Stimulated activated CD4-positive, alpha-beta T cell treated with anti-CD3 and anti-CD28 coated beads, Interleukin-12 subunit alpha, Interleukin-12 subunit beta, amount 100 ng/mL, for 4 hours (primary cell): ENCODE results near the gene SLC7A7.
"Not testable (repeated sequence)": the region's sequence is repeated elsewhere in the genome, so short reads cannot be mapped to it uniquely, and the experiment has no call there.

ENCODE experiments used
- DNase-seq: peaks from one replicate; pipeline ENCODE4 v3.0.0-alpha.2; 2020

The SLC7A7 gene

DNA sequence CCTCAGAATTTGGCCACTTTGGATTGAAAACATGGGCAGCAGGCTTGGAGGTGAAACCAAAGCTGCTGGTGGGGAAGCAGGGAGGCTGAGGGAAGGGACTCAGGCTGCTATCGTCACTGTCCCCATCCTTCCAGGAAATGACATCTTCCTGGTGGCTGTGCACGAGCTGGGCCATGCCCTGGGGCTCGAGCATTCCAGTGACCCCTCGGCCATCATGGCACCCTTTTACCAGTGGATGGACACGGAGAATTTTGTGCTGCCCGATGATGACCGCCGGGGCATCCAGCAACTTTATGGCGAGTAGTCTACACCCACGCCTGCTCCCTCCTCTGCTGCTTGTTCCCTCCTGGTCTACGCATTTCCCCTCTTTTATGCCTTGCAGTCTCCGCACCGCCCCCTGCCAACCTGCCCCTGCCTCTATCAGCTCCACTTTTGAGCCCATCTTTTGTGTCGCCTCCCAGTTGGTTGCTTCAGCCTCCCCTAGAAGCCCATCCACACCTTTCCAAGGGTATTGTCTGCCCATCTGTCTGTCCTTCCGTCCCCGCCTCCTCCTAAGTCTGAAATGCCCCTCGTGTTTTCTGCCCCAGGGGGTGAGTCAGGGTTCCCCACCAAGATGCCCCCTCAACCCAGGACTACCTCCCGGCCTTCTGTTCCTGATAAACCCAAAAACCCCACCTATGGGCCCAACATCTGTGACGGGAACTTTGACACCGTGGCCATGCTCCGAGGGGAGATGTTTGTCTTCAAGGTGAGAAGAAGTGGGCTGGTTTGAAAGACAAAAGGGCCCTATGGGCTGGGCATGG is 28.1 kb upstream of the SLC7A7 start:
- no peak for DNase-seq

DNA sequence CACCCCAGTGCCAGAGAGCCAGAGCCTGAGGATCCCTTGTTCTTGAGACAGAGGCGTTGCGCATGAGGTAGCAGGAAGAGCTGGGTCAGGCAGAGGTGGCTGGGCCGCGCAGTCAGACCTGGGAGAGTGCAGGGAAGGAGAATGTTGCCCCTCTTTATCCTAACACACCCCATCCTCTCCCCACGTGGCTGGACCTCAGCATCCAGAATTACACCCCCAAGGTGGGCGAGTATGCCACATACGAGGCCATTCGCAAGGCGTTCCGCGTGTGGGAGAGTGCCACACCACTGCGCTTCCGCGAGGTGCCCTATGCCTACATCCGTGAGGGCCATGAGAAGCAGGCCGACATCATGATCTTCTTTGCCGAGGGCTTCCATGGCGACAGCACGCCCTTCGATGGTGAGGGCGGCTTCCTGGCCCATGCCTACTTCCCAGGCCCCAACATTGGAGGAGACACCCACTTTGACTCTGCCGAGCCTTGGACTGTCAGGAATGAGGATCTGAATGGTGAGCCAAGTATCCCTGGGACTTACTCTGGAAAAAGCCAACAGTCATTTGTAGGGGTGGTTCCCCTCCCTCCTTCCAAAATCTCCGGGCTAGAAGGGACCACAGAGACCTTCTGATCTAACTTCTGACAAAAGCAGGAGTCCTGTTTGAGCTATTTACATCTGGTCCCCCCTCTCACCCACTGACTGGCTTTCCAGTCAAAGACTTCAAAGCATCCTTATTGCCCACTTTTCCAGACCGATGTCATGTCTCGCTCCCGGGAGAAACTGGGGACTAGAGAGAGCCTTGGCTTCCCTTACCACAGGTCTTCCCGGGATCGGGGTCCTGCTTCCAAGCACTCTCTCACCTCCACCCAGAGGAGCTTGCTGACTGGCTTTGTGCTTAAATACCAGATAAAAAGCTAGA is 27.2 kb upstream of the SLC7A7 start:
- DNase-seq, result no peak

DNA sequence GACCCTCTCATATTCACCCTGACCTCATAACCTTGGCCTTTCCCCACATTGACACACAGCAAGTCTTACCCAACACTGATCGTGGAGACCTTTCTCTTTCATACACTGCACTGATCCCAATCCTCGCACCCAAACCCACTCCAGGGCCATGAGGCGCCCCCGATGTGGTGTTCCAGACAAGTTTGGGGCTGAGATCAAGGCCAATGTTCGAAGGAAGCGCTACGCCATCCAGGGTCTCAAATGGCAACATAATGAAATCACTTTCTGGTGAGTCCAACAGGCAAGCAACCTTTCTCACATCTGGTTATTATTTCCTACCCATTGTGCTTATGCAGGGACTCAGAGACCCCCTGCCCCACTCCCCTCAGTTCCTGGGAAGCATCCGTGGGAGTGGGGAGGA is 26.5 kb upstream of the SLC7A7 start:
- DNase-seq, result no peak

DNA sequence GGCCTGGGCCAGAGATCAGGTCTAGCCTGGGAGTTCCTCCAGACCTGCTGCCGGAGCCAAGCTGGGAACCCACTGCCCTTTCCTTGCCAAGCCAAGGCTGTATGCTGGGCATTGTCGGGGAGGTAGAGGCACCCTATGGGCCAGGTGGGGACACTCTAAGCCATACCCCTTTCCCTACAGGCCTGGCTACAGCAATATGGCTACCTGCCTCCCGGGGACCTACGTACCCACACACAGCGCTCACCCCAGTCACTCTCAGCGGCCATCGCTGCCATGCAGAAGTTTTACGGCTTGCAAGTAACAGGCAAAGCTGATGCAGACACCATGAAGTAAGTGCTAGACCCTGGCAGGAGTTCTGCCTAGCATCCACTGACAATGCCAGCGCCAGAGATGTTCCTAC is 26.1 kb upstream of the SLC7A7 start:
- no peak for DNase-seq

DNA sequence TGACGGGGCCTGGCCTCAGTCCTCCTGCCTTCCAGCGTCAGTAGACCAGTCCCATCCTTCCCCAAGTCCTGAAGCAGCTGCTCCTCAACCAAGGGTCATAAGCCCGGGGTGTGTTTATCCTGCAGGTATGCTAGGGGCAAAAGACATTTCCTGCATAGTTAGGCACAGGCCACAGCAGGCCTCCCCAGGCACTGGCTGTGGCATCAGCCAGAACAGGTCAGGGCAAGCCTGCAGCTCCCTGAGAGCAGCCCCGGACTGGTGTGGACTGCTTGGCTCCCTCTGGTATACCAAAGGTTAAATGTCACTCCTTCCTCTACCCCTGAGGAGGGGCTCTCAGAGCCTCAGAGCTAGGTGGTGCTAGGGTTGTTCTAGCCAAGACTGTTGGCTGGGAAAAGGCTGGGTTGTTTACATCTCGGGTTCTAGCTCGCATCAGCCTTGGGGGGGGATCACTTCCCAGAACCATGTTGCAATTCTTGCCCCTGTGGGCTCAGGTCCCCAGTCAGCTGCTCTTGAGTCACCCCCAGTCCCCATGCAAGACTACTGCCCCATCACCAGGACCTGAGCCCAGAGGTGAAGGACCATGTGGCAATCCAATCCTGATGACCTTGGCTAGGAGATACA is 24.0 kb upstream of the SLC7A7 start:
- no peak for DNase-seq

DNA sequence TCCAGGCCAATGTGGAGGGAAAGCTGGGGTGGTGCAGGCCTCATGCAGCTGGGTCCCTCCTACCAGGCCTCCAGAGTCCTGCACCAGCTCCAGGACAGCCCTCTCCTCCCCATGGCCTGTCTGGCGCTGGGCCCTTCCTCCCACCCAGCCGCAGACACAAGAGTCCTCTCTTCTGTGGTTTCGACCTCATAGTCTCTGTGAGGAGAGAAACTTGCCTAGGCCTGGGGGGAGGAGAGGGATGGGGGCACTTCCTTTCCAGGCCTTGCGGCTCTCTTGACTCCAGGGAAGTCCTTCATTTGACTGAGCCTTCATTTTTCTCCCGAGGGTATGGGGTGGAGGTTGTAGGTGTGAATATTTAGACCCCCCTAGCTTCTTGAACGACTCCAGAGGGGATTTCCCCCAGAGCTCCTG is 23.4 kb upstream of the SLC7A7 start:
- no peak for DNase-seq

DNA sequence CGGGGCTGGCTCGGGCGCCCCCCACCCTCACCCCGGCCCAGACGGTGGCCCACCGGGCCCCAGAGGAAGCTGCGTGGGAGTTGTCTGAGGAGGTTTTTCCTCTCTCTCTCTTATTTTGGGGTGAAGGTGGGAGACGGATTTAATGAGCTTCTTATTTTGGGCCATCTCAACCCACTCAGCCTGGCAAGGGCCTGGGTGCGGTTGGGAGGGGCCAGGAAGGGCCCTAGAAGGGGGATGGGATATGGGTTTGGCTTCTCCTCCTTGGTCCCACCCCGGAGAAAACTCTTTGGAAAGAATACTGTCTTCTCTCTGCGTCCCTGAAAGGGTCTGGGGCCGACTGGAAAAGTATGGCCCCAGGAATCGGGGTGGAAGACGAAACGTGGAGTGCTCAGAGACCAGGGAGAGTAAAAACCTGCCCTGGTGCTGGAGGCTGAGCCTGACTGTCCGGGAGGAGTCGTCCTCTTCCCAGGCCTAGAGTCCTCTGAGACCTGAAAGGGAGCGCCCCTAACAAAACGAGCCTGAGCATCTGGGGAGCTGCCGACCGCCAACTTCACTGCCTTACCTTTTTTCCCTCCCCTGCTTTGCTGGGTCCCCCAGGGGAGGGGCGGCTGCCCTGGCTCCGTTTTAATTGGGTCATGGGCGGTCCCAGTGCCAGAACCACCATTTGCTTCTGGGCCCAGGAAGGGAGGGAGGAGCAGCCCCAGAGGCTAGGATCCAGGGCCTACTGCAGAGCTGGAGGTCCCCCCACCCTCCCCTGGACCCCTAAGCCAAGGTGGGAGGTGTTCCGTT is 22.7 kb upstream of the SLC7A7 start:
- no peak for DNase-seq

DNA sequence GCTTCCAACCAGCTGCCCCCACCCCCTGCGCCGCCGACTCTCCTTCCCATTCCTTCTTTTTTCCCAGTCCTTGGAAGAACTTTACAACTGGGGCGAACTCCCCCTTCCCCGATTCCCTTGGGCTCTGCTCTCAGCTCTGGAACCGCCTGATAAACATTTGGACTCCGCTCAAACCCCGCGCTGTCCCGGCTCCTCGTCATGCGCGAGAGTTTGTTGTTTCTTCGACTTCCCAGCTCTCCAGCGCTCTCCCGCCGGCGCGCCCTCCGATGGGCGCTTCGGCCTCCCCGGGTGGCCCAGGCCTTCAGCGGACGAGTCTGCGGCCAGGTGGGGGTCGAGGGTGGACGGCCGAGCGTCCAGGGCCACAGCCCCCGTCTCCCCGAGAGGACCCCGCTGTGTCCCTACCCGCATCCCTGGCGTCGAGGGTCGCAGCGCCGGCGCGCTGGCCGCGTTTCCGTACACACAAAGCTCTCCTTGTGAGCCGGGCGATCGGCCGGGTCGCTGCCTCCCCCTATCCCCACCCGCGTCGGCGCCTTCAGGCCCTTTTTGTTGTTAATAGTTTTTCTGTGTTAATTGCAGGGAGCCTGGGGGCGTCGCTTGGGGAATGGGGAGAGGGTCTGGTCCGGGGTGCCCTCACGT is 22.0 kb upstream of the SLC7A7 start:
- DNase-seq, result no peak

DNA sequence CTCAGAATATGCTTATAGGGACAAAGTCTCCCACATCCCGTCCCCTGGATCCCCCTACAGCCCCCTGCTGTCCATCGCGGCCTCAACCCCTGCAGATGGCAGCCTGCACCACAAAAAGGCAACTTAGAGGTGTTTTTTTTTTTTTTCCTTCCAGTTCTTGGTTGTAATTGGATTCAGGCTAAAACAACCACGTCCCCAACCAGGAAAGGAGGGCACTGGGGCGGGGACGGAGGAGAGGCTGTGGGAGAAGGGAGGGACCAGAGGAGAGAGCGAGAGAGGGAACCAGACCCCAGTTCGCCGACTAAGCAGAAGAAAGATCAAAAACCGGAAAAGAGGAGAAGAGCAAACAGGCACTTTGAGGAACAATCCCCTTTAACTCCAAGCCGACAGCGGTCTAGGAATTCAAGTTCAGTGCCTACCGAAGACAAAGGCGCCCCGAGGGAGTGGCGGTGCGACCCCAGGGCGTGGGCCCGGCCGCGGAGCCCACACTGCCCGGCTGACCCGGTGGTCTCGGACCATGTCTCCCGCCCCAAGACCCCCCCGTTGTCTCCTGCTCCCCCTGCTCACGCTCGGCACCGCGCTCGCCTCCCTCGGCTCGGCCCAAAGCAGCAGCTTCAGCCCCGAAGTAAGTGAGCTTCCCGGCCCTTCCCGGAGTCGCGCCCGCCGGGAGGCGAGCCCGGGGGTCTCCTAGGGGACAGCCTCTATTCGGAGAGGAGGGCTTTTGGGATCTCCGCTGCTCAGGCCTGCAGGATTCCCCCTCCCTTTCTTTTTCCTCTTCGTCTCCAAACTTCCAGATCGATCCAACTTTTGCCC is 21.3 kb upstream of the SLC7A7 start, which contains the start of gene MMP14:
MMP14 (plus strand) TSS at position 285 of the 813 bp plus-strand sequence; CDS start at position 518, 233 bp downstream.
- no peak for DNase-seq

DNA sequence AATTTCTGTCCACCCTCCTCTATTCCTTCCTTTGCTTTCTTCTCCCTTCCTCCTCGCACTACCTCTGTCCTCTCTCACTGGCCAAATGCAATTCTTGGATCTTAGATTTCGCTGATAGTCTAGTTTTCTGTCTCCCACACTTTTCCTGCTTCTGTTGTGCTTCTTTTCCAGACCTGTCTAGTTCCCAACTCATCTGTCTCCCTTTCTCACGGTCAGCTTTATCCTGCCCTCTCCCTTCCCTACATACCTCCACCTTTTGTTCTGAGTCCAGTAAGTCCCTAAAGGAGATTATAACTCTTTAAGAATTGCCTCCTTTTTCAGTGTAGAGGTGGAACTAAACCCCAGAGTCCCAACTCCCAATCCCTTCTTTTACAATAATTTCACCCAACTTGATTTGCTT is 20.3 kb upstream of the SLC7A7 start:
- DNase-seq, result no peak

DNA sequence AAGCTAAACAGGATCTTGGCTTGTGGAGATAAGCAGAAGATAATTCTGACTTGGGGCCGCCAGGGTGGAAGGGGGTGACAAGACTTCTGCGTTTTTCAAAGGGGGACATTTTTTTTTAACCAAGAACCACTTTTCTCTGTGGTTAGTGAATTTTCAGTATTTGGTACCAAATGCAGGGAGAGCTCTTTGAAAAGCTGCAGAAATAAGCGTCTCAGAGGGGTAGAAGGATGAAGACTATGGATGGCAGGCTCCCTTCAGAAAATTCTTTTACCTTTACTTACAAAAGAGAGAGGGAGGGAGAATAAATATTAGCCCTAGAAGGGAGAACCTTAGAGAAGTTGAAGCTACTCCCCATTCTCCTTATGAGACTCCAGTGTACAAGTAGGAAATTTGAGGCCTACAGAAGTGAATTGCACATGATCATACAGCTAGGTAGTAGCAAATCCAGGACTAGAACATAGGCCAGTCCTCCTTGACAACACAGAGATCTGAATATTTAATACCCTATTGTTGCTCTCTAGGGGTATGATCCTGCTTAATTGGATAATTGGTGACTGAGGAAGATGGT is 15.3 kb upstream of the SLC7A7 start:
- no peak for DNase-seq

DNA sequence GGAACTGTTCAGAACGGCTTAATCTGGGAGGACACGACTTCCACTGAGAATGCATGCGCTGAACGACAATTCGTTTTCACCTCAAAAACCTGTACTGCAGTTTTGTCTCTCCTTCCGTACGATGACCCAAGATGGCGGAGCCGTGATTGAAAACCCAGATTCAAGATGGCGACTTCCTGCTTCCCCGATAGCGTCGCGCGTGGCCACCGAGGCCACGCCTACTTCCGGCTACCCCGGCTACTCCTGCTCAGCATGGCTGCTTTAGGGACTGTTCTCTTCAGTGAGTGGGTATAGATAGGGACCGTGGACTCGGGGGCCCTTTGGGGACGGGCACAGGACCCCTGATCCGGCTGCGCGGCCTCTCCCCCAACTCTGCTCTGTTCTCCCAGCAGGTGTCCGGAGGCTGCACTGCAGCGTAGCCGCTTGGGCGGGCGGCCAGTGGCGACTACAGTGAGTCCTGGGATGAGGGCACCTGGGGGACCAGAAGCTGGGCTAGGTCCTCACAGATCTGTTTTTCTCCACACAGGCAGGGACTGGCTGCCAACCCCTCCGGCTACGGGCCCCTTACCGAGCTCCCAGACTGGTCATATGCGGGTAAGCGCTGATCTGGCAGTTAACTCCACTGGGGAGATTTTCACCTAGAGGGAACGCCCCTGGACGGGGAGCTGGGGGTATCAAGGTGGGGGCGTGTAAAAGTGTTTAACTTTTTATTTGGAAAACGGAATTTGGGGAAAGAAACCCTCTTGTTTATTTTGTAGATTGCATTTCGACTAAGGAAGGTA is 14.6 kb upstream of the SLC7A7 start, which contains the start of gene MRPL52:
MRPL52 (plus strand) TSS at position 227 of the 782 bp plus-strand sequence; CDS start at position 253, 26 bp downstream.
- DNase-seq, result peak; percentile 86

DNA sequence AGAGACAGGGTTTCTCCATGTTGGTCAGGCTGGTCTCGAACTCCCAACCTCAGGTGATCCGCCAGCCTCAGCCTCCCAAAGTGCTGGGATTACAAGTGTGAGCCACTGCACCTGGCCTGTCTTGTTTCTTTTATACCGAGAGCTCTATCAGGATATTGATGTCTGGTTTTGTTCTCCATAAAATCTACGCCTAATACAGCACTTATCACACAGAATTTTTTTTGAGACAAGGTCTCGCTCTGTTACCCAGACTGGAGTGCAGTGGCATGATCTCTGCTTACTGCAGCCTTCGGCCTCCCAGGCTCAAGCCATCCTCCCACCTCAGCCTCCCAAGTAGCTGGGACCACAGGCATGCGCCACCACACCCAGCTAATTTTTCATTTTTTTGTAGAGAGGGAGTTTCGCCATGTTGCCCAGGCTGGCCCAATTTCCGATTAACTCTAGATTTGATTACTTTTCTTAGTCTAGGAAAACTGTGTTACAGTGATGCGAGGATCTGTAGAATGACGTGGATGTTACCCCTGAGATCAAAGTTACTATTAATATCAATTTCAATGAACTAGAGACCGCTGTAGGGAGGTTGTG is 13.9 kb upstream of the SLC7A7 start:
- not testable (repeated sequence) for DNase-seq

DNA sequence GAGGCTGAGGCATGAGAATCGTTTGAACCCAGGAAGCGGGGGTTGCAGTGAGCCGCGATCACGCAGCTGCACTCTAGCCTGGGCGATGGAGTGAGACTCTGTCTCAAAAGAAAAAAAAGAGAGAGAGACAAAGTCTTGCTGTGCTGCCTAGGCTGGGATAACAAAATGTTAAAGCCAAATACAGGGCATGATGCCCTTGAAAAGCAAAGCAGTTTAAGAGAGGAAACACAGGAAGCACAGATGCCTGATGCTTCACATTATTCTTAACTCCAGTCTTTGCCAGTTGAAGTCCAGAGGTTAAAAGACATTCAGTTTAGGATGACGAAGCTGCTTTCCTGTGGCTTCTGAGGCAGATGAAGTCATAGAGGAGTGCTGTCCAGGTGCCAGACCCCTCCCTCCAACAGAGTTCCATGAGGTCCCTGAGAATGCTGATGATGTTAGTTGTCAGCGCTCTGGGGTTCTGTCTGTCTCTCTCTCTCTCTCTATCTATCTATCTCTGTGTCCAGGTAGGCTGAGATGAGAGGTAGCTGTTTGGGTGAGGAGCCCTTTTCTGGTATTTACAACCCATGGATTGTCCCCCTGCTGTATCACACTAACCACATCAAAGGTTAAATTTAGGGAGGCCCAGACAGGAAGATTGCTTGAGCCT is 9.6 kb upstream of the SLC7A7 start:
- DNase-seq, result no peak

DNA sequence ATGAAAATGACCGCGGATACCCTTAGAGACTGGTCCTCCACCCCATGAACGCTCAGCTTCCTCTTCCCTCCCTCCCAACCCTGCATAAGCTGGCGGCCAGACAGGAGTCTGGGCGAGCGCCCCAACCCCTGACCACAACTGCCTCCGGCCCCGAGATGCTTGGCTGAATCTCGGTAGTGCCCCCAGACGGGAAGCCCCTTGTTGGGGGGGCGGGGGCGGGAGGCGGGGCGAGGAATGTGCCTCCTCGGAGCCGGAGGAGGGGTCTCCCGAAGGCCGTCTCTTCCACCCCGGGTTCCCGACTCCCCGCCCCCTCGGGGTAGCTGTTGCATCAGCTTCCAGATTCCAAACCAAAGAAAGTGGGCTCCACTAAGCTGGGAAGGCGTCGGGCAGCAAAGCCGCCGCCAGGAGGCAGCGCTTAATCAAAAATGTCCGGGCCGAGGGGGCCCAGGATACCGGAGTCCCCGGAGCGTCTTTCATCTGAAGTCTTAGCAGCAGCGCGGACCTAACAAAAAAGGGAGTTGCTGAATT is 7.4 kb upstream of the SLC7A7 start:
- peak; percentile 64 for DNase-seq

DNA sequence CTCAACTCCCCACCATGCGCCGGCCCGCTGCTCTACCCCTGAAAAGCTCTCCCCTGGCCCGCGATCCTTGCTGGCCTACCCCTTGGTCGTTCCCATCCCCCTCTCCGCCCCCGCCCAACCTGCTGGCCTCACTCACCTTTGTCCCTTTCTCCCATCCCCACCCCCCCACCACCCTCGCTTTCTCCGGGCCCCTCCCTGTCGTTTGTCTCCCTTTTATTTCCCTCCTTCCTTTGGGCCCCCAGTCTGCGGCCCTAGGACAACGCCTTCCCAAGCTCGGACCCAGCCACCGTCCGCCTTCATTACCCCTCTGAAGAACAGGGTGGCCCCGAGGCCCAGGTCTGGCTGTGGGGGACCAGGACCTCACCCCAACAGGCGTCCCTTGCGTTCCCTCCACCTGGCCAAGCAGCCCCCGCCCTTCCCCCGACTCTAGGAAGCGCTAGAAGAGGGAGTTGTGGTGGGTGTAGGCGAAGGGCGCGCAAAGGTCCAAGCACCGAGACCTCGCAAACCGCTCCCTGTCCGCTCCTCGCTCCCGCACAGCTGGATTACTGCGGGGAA is 6.9 kb upstream of the SLC7A7 start:
- no peak for DNase-seq

DNA sequence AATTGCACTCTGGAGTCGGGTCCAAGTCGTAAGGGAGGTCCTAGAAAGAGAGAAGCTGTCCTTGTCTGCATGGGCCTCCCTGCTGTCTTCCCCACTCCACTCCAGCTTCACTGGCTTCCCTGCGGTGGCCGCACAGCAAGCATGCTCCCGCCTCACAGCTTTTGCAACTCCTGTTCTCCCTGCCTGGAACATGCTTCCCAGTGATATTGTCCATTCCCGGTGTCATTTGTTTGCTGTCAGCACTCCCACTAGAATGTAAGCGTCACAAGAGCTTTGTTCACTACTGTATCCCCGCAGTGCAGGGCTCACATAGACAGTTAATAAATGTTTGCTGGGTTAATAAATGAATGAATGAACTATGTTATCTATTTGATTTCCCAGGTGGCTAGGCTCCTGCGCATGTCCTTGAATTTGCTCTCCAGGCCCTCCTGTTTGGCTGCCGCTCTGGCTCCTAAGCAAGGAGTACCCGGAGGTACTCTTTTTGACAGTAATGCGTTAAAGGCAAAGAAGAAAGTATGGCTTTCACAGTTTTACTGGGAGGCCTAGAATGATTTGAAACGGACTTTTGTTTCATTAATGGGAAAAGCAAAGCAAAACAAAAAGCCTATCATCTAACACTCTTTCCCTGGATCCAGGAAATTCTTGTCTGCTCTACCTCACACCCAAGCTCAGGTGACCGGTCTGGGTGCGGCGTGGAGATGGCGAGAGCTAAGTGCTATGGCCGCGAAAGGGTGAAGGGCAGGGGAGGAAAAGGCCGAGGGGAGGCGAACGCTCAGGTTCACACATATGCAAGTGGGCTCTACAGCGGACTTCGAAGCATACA is 6.2 kb upstream of the SLC7A7 start:
- DNase-seq, result no peak
